Measurements from ENCODE around the gene GPATCH3.

GRCh38 chr1:26856181-26856580, 44.1 kb downstream of the GPATCH3 start:
- TF ChIP-seq CTCF (IDR thresholded peaks at IDR 0.05; ENCODE audit: extremely low read depth in 1 of 2, insufficient read depth in 1 of 2, low read depth in 1 of 2, low read length in 2 of 2) (no peak), MAX (IDR thresholded peaks at IDR 0.05; ENCODE audit: insufficient read depth, insufficient read length) (no peak), POLR2A (IDR thresholded peaks at IDR 0.05; ENCODE audit: low read depth, low read length) (no peak), FOS (IDR thresholded peaks at IDR 0.05; ENCODE audit: borderline replicate concordance, insufficient read depth, low read length) (no peak), POLR2AphosphoS5 (IDR thresholded peaks at IDR 0.05; ENCODE audit: insufficient read depth, low read depth, low read length) (no peak)

All from endothelial cell of umbilical vein (primary cell).